Activated CD4-positive, alpha-beta T cell treated with anti-CD3 and anti-CD28 coated beads, Interleukin-2, Interleukin-4, amounts not matched to agents 100 ng/mL and 50 ng/mL, durations not matched to agents 16 hours and 8 hours (primary cell): ENCODE measurements around the gene PLCXD1.
"Not testable (repeated sequence)": the region's sequence is repeated elsewhere in the genome, so short reads cannot be mapped to it uniquely, and the experiment has no call there.

Experiments
- DNase-seq: peaks from one replicate; pipeline ENCODE4 v3.0.0-alpha.2; 2020; ENCODE audit warnings: low spot score

PLCXD1 gene

DNA sequence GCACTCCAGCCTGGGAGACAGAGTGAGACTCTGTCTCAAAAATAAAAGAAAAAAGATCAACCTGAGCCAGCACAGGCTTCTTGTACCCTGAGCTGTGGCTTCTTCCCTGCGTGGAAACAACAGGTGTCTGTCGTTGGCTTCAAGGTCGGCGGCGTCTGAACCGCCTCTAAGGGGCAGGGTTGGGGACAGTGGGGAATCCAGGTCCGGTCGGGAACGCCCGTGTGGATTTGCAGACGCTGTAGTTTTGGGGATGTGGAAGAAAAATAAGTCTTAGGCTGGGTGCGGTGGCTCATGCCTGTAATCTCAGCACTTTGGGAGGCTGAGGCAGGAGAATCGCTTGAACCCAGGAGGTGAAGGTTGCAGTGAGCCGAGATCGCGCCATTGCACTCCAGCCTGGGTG is 17.2 kb upstream of the PLCXD1 start:
- DNase-seq, result not testable (repeated sequence)

DNA sequence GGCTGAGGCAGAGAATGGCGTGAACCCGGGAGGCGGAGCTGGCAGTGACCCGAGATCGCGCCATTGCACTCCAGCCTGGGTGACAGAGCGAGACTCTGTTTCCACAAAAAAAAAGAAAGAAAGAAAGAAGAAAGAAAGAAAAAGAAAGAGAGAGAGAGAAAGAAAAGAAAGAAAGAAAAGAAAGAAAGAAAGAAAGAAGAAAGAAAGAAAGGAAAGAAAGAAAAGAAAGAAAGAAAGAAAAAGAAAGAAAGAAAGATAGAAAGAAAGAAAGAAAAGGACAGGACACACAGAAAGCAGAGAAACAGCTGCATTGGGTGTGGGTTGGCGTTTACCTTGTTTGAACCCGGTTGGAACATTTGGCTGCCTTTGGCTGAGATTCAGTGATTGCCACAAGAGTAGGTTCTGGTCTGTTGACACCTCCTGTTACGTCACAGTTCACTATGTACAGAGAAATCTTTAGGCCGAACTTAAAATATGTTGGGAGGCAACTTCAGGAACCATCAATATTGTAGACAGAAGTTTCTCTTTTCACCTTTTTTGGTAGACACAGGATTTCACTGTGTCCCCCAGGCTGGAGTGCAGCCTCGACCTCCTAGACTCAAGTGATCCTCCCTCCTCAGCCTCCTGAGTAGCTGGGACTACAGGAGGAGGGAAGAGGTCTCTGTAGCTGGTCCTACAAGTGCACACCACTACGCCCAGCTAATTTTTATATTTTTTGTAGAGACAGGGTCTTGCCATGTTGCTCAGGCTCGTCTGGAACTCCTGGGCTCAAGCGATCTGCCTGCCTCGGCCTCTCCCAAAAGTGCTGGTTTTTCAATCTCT is 16.3 kb upstream of the PLCXD1 start:
- DNase-seq, result no peak

DNA sequence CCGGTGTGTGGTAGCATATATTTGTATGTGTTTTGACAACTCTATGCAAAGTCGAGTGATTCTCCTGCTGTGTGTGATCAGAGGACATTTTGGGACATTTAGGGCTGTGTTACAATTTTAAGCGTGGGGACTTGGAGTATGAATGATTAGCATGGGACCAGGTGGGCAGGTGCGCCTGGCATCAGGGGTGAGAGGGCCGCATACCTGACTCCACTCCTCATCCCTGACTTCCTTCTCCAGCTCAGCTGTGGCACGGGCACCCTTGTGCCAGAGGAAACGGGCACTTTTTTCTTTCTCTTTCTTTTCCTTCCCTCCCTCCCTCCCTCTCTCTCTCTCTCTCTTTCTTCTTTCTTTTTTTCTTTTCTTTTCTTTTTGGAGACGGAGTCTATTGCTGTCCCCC is 15.7 kb upstream of the PLCXD1 start:
- DNase-seq, result no peak

DNA sequence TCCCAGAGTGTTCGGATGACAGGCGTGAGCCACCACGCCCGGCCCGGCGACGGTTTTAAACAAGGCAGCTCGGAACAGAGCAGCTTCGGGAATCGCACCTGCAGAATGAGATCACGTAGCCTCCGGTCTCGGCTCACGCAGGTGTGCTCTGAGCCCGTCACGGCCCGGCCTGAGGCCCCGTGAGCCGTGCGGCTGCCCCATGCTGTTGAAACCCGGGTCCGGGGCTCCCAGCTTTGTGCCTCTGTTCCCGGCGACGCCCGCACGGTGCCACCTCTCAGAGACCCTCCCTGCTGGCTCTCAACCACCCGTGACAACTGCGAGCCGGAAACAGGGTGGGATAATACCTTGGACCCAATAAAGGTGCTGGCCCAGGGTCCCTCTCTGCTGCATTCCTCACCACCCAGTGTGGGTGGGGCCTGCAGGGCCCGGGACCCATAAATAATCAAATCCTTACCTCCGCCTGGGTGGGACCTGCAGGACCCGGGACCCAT is 13.4 kb upstream of the PLCXD1 start:
- no peak for DNase-seq

DNA sequence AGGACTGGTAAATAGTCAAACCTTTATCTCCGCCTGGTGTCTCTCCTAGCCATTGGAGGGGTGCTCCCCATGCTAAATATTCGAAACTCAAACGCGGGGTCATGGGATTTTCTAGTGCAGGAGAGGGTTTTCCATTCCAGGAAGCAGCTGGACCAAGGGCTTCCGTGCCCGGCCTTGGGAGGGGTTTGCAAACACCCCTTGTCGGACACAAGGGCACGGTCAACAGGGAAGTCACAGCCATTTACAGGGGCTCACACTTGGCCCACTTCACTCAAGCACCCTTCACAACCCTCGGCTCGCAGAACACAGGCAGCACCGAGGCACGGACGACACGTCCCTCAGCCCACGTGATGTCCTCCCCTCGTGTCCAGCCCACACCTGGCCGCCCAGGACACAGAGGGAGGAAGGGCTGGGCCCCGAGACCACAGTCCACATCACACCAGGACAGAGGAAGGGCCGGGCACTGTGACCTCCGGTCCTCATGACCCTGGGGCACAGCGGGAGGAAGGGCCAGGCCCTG is 10.3 kb upstream of the PLCXD1 start:
- no peak for DNase-seq

DNA sequence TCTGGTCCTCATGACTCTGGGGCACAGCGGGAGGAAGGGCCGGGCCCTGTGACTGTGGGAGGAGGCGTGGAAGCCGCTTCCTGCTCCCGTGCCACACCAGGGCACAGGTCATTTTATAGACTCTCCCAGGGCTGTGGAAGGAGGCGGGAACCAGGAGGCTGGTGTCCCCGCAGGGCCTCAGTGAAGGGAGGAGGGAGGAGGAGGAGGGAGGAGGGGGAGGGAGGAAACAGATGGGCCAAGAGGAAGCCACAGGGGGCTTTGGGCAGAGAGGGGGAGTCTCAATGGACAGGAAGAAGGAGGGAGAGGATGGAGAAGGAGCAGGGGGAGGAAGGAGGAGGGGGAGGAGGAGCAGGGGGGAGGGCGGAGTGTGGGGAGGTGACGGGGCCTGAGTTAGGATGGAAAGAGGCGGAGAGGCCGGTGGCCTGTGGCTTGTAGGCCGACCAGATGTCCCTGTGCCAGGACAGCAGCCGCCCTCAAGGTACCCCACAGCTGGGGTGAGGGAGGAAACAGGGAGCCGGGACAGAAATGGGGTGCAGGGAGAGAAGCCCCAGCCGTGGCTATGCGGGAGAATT is 6.2 kb upstream of the PLCXD1 start:
- no peak for DNase-seq

DNA sequence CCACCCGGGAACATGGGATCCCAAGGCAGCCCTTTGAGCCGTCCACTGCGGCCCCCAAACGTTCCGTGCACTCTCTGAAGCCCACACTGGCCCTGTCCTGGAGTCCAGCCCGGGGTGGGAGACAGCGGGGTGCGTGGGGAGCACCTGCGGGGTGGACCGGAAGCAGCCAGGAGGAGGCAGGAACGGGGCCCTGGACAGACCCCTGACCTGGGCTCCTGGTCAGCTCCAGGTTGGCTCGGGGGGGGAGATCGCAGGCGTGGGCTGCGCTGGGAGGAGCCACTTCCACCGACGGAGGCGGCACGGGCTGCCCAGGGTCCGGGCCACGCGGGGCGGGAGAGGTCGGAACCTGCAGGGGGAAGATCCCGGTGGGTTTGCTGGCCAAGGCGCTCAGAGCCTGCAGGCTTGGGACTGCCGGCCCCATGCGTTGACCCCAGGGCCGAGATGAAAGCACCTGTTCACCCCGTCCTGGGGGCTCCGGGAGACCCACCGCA is 5.7 kb upstream of the PLCXD1 start:
- DNase-seq, result no peak

DNA sequence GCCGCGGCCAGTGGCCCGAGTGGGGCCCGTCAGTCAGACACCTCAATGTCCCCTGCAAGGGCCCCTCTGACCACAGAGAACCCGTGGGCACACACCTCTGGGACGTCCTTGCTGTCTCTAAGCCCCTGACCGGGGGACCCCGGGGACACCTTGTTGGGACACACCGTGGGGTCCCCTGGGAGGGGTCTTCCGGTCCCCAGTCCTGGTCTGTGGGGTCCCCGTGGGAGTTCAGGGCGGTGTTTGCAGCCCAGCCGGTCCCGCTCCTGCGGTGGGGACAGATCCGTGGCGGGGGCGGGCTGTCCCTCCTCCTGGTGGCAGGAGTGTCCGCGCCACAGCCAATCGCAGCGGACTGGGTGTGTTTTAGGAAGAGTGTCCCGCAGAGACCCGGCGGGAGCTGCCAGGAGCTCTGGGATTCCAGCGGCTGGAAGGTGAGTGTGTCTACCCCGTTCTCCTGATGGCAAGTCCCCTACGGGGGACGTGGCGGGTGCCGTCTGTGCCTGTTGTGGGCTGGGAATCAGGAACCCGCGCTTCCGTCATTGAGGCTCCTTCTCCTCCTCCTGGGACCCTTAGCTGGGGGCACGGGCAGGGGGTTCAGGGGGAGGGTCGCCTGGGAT is 5.1 kb upstream of the PLCXD1 start:
- peak; percentile 17 for DNase-seq

DNA sequence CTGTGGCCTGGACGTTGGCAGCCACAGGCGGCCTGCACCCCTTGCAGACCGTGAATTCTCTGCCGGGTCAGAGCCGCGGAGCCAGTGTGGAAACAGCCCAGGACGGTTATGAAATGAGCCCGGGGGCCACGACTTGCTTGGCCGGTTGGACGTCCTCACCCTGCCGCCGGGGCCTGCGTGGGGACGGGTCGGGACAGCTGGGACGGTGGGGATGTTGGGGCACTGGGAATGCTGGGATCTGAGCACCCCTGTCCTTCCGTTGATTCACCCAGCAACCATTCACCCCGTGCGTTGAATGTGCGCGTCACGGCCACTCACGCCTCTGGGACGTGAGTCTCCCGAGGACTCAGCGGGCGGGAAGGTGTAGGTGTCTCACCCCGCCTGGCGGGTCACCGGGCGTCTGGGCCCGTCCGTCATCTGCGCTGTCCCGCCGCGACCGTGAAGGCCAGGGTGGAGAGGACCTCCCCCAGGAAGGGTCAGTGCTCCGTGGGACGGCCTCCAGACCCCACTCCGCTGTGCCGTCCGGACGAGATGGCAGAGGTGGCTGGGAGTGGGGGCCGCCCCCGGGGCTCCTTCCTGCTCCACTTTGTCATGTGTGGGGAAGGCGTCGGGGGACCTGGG is 4.5 kb upstream of the PLCXD1 start:
- no peak for DNase-seq

DNA sequence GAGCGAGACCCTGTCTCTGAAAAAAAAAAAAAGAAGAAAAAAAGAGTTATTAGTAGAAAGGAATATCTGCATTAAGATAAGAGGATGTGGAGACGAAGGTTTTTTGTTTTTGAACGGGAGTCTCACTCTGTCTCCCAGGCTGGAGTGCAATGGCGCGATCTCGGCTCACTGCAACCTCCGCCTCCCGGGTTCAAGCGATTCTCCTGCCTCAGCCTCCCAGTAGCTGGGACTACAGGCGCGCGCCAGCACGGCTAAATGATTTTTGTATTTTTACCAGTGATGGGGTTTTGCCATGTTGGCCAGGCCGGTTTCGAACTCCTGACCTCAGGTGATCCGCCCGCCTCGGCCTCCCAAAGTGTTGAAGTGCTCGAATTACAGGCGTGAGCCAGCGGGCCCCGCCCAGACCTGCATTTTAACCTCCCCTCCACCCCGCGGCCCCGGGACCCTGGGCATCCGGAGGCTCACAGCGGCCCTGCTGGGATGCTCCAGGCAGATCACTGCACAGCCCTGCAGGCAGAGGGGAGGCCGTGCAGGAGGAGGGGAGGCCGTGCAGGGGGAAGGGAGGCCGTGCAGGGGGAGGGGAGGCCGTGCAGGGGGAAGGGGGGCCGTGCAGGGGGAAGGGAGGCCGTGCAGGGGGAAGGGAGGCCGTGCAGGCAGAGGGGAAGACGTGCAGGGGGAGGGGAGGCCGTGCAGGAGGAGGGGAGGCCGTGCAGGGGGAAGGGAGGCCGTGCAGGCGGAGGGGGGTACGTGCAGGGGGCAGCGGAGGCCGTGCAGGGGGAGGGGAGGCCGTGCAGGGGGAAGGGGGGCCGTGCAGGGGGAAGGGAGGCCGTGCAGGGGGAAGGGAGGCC is 1.2 kb upstream of the PLCXD1 start:
- DNase-seq, result not testable (repeated sequence)

DNA sequence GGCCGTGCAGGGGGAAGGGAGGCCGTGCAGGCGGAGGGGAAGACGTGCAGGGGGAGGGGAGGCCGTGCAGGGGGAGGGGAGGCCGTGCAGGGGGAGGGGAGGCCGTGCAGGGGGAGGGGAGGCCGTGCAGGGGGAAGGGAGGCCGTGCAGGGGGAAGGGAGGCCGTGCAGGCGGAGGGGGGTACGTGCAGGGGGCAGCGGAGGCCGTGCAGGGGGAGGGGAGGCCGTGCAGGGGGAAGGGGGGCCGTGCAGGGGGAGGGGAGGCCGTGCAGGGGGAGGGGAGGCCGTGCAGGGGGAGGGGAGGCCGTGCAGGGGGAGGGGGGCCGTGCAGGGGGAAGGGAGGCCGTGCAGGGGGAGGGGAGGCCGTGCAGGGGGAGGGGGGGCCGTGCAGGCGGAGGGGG is 459 bp upstream of the PLCXD1 start:
- DNase-seq, result not testable (repeated sequence)

DNA sequence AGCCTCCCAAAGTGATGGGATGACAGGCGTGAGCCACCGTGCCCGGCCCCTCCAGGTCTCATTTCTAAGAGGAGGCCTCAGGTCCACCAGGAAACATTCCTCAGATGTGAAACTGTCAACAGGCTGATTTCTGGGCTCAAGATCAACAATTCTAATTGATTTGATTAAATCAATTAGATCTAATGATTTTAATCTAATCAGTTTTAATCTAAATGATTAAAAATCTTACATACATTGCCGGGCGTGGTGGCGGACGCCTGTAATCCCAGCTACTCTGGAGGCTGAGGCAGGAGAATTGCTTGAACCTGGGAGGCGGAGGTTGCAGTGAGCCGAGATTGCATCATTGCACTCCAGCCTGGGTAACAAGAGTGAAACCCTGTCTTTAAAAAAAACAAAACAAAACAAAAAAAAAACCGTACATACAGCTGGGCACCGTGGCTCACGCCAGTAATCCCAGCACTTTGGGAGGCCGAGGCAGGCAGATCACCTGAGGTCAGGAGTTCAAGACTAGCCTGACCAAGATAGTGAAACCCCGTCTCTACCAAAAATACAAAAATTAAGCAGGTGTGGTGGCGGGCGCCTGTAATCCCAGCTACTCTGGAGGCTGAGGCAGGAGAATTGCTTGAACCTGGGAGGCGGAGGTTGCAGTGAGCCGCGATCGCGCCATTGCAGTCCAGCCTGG is 960 bp downstream of the PLCXD1 start:
- not testable (repeated sequence) for DNase-seq

DNA sequence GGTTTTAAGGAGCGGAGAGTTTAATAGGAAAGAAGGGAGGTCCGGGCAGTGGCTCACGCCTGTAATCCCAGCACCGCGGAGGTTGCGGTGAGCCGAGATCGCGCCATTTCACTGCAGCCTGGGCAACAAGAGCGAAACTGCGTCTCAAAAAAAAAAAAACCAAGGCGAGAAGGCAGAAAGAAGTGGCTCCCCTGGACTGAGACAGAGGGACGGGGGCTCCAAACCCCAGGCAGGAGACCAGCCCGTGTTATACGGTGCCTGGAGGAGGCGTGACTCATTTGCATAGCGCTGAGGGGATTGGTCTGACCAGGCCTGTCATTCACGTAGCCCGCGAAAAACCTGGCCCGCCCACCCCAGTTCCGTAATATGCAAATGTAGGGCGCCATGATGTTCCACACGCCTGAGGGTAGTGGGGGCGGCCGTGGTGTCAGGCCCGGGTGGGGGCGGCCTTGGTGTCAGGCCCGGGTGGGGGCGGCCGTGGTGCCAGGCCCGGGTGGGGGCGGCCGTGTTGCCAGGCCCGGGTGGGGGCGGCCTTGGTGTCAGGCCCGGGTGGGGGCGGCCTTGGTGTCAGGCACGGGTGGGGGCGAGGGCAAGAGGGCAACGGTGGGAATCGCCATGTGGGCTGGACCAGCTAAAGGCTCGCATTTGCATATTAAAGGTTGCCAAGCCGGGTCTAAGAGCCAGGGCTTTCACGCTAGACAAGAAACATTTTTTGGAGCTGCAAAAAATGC is 2.1 kb downstream of the PLCXD1 start:
- DNase-seq, result peak; percentile 94

DNA sequence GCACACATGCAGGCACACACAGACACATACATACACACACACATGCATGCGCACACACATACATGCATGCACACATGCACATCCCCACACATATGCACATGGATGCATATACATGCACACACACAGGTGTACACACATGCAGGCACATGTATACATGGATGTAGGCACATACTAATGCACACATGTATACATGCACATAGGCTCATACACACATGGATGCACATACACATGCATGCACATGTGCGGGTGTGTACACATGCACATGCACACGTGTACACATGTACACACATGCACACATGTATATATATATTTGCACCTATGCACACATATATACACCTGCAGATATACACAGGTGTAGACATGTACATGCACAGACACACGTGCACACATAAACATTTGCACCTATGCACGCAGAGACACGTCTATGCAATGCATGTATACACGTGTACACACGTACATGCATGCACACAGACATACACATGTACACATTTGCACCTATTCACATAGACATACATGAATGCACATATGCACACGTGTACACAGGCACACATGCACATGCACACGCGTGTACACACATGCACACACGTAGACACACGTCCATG is 4.0 kb downstream of the PLCXD1 start:
- no peak for DNase-seq

DNA sequence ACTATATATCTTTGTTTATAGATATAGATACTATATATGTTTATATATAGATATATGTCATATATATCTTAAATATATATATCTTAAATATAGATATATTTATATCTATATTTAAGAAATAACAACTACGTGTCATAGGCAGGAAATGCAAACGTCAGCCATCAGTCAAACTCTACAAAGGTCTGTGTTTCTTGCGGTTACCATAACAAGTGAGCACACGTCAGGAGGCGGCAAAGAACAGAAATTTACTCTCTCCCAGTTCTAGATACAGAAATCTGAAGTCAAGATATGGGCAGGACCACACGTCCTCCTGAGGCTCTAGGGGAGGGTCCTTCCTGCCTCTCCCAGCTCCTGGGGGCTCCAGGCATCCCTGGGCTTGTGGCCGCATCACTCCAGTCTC is 6.5 kb downstream of the PLCXD1 start:
- DNase-seq, result no peak

DNA sequence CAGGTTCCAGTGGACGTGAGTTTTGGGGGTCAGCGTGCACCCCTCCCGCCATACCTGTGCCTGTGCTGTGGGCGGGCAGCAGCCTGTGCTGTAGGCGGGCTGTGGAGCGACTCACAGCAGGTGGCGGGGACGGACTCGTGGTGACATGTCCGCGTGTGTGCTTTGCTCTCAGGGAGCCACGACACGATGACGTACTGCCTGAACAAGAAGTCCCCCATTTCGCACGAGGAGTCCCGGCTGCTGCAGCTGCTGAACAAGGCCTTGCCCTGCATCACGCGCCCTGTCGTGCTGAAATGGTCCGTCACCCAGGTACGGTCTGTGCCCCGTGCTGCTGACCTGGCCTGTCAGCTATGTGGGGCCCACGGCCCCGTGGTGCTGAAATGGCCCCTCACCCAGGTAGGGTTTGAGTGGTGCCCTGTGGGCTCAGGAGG is 7.4 kb downstream of the PLCXD1 start:
- DNase-seq, result no peak

DNA sequence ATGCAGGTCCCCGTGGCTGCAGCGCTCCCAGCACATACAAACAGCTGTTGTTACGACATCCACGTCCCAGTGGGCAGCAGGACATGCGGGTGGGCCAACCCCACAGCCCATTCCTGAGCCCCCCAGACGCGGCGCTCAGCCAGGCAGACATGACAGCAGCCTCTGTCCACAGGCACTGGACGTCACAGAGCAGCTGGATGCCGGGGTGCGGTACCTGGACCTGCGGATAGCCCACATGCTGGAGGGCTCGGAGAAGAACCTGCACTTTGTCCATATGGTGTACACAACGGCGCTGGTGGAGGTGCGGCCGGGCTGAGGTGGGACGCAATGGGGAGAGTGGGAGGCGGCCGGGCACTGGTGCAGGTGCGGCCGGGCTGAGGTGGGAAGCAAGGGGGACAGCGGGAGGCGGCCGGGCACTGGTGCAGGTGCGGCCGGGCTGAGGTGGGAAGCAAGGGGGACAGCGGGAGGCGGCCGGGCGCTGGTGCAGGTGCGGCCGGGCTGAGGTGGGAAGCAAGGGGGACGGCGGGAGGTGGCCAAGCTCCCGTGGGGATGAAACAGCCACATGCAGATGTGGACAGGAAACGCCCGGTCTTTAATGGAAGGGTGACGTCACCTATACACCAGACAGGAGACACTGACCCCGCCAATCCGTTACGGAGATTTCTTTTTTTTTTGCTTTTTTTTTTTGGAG is 9.4 kb downstream of the PLCXD1 start:
- DNase-seq, result no peak

DNA sequence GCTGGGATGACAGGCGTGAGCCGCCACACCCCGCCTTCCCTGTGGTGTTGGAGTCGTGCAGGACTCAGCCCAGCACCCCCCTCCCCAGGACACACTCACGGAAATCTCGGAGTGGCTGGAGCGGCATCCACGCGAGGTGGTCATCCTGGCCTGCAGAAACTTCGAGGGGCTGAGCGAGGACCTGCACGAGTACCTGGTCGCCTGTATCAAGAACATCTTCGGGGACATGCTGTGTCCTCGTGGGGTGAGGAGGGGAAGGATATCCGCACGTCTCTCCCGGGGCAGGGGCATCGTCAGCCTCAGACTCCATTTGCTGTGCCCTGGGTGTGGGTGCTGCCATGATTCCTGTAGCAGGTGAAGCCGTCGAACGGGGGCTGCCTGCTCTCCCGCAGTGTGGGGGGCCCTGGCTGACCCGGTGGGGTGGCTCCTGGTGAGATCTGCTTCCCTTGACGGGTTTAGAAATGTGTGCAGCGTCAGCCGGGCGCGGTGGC is 10.3 kb downstream of the PLCXD1 start:
- DNase-seq, result no peak
